Left renal cortex interstitium (tissue), 4 donors: ENCODE data around the gene WDR17. TPM values are rescaled to one million over a fixed set of nuclear protein-coding genes. Genes with fewer than 3 reads are reported as not detected.

Experiments used
- DNase-seq, 4 donors: peaks; one replicate each; pipeline ENCODE4 v3.0.0-alpha.2; 2013; ENCODE audit warnings: low read depth in 4 of 4, low spot score in 2 of 4, missing footprints in 1 of 4
- polyA plus RNA-seq, 4 donors: library from polyadenylated mRNA; unstranded; fragments of 120-200 nt; gene quantifications; one replicate each; pipeline ENCODE4 v1.2.1, GENCODE V29; 2013; ENCODE audit not compliant: insufficient read length in 4 of 4

Gene WDR17
- polyA plus RNA-seq, 4 donors = 4.8 to 11.5 (median 6.8) TPM

GRCh38 chr4:176084769-176085168 is 19.1 kb downstream of the WDR17 start:
- no peak for DNase-seq

- DNase-seq = no peak
Measured at GRCh38 chr4:176090115-176090514, 24.5 kb downstream of the WDR17 start.

- DNase-seq = no peak
Measured at GRCh38 chr4:176099314-176099713, 33.7 kb downstream of the WDR17 start.

- DNase-seq = no peak
Measured at GRCh38 chr4:176102414-176103063, 36.9 kb downstream of the WDR17 start.

- DNase-seq = no peak
Measured at GRCh38 chr4:176107695-176108094, 42.1 kb downstream of the WDR17 start.

GRCh38 chr4:176123710-176124407 is 58.2 kb downstream of the WDR17 start:
- no peak for DNase-seq

- DNase-seq = no peak
Measured at GRCh38 chr4:176125063-176125462, 59.4 kb downstream of the WDR17 start.

- DNase-seq = no peak
Measured at GRCh38 chr4:176134670-176135069, 69.0 kb downstream of the WDR17 start.

- DNase-seq = no peak
Measured at GRCh38 chr4:176137631-176138030, 72.0 kb downstream of the WDR17 start.

- no peak for DNase-seq
Measured at GRCh38 chr4:176139518-176139917, 73.9 kb downstream of the WDR17 start.

GRCh38 chr4:176142253-176142652 is 76.6 kb downstream of the WDR17 start:
- DNase-seq = no peak

GRCh38 chr4:176149680-176150355 is 84.2 kb downstream of the WDR17 start:
- DNase-seq = no peak

GRCh38 chr4:176150356-176150682 is 84.7 kb downstream of the WDR17 start:
- no peak for DNase-seq

- DNase-seq = no peak
Measured at GRCh38 chr4:176150704-176151103, 85.1 kb downstream of the WDR17 start.

- no peak for DNase-seq
Measured at GRCh38 chr4:176153124-176153523, 87.5 kb downstream of the WDR17 start.

- no peak for DNase-seq
Measured at GRCh38 chr4:176156656-176157055, 91.0 kb downstream of the WDR17 start.

GRCh38 chr4:176163041-176163440 is 97.4 kb downstream of the WDR17 start:
- DNase-seq = no peak

- no peak for DNase-seq
Measured at GRCh38 chr4:176185051-176185450, 119.4 kb downstream of the WDR17 start.

GRCh38 chr4:176186067-176186466 is 120.4 kb downstream of the WDR17 start:
- DNase-seq = no peak

- DNase-seq = no peak
Measured at GRCh38 chr4:176186671-176187395, 121.2 kb downstream of the WDR17 start.

- no peak for DNase-seq
Measured at GRCh38 chr4:176187624-176188023, 122.0 kb downstream of the WDR17 start.
